ENCODE measurements around the gene CCDC17. TPM values are rescaled to one million over a fixed set of nuclear protein-coding genes. Genes with fewer than 3 reads are reported as not detected.

Gene CCDC17
- polyA plus RNA-seq, 1 donor (not counting 4 experiments of a cell fraction or from before 2014, with no cell fraction given): 0.37 TPM

- H3K9me1 ChIP-seq (ENCODE audit: control insufficient read depth, extremely low read depth, insufficient read depth, low read length): no peaks in the 10 kb centered on the region
- FAIRE-seq: no peak
- peaks cover 98% of the 10 kb centered on the region for H3K79me2 ChIP-seq (ENCODE audit: control insufficient read depth, insufficient read depth, low read length)
- H4K20me1 ChIP-seq (ENCODE audit: control insufficient read depth, extremely low read depth, insufficient read depth, low read length): peaks cover 21% of the 10 kb centered on the region
- H3K27me3 ChIP-seq (ENCODE audit: control insufficient read depth, extremely low read depth, insufficient read depth, low read length): no peaks in the 10 kb centered on the region
- H3K27ac ChIP-seq (ENCODE audit: control insufficient read depth, insufficient read depth, low read length): no peak overlapping the region
- no peaks in the 10 kb centered on the region for H3K9me3 ChIP-seq (ENCODE audit: control insufficient read depth, low read depth, low read length)
- peaks cover 0 to 5% of the 10 kb centered on the region in 2 experiments for H3K36me3 ChIP-seq (ENCODE audit: control insufficient read depth in 2 of 2, extremely low read depth in 1 of 2, insufficient read depth in 2 of 2, low read length in 2 of 2)
- no peak for DNase-seq (ENCODE audit: low read depth, low spot score)
- H3K4me2 ChIP-seq (ENCODE audit: control insufficient read depth, extremely low read depth, insufficient read depth, low read depth, low read length): no peak overlapping the region
- dilution Hi-C loops (cut with MboI; ENCODE audit: extremely low pct_ligation_motif_present, low sequenced_read_pairs): no loop called here
- TF ChIP-seq CTCF (optimal IDR thresholded peaks at IDR 0.05 in 1 of 3, IDR thresholded peaks at IDR 0.05 in 1 of 3, conservative IDR thresholded peaks at IDR 0.05 in 1 of 3; ENCODE audit: extremely low read depth in 1 of 3, insufficient read depth in 2 of 3, low read length in 3 of 3): no peak
- no peak for TF ChIP-seq EZH2 (IDR thresholded peaks at IDR 0.05; ENCODE audit: low read length)
- no peak overlapping the region for H3K4me3 ChIP-seq (ENCODE audit: control insufficient read depth in 2 of 3, extremely low read depth in 1 of 3, insufficient read depth in 2 of 3, low read depth in 1 of 3, low read length in 3 of 3)
- no peak overlapping the region for H2AFZ ChIP-seq (ENCODE audit: control insufficient read depth, low read length)
- peaks cover 2% of the 10 kb centered on the region for H3K4me1 ChIP-seq (ENCODE audit: control insufficient read depth, extremely low read depth, insufficient read depth, low read length)
- H3K9ac ChIP-seq (ENCODE audit: control insufficient read depth, extremely low read depth, insufficient read depth, low read length): no peak overlapping the region
Observed at GRCh38 chr1:45669379-45669778, 45.5 kb upstream of the CCDC17 start.

- H3K79me2 ChIP-seq (ENCODE audit: control insufficient read depth, insufficient read depth, low read length): peaks cover 98% of the 10 kb centered on the region
- FAIRE-seq (no peak), DNase-seq (ENCODE audit: low read depth, low spot score) (no peak)
- no peaks in the 10 kb centered on the region for H3K27me3 ChIP-seq (ENCODE audit: control insufficient read depth, extremely low read depth, insufficient read depth, low read length)
- H3K4me1 ChIP-seq (ENCODE audit: control insufficient read depth, extremely low read depth, insufficient read depth, low read length): no peaks in the 10 kb centered on the region
- H3K4me2 ChIP-seq (ENCODE audit: control insufficient read depth, extremely low read depth, insufficient read depth, low read depth, low read length): no peak overlapping the region
- no peak overlapping the region for H3K27ac ChIP-seq (ENCODE audit: control insufficient read depth, insufficient read depth, low read length)
- dilution Hi-C loops (cut with MboI; ENCODE audit: extremely low pct_ligation_motif_present, low sequenced_read_pairs): no loop called here
- H4K20me1 ChIP-seq (ENCODE audit: control insufficient read depth, extremely low read depth, insufficient read depth, low read length): peaks cover 20% of the 10 kb centered on the region
- no peaks in the 10 kb centered on the region for H3K9me1 ChIP-seq (ENCODE audit: control insufficient read depth, extremely low read depth, insufficient read depth, low read length)
- H2AFZ ChIP-seq (ENCODE audit: control insufficient read depth, low read length): no peak overlapping the region
- no peak overlapping the region for H3K4me3 ChIP-seq (ENCODE audit: control insufficient read depth in 2 of 3, extremely low read depth in 1 of 3, insufficient read depth in 2 of 3, low read depth in 1 of 3, low read length in 3 of 3)
- H3K36me3 ChIP-seq (ENCODE audit: control insufficient read depth in 2 of 2, extremely low read depth in 1 of 2, insufficient read depth in 2 of 2, low read length in 2 of 2): peaks cover 0 to 3% of the 10 kb centered on the region in 2 experiments
- no peak overlapping the region for H3K9ac ChIP-seq (ENCODE audit: control insufficient read depth, extremely low read depth, insufficient read depth, low read length)
- no peaks in the 10 kb centered on the region for H3K9me3 ChIP-seq (ENCODE audit: control insufficient read depth, low read depth, low read length)
- TF ChIP-seq EZH2 (IDR thresholded peaks at IDR 0.05; ENCODE audit: low read length) (no peak), CTCF (optimal IDR thresholded peaks at IDR 0.05 in 1 of 3, IDR thresholded peaks at IDR 0.05 in 1 of 3, conservative IDR thresholded peaks at IDR 0.05 in 1 of 3; ENCODE audit: extremely low read depth in 1 of 3, insufficient read depth in 2 of 3, low read length in 3 of 3) (no peak)
Observed at GRCh38 chr1:45668526-45668925, 44.7 kb upstream of the CCDC17 start.

Measured in keratinocyte (primary cell).